Stimulated activated CD8-positive, alpha-beta memory T cell treated with anti-CD3 and anti-CD28 coated beads, Interleukin-12 subunit alpha, Interleukin-12 subunit beta, amount 100 ng/mL, for 24 hours (primary cell): ENCODE data around the gene CD14.
"Not testable (repeated sequence)": the region's sequence is repeated elsewhere in the genome, so short reads cannot be mapped to it uniquely, and the experiment has no call there.

ENCODE experiments used
- DNase-seq: peaks from one replicate; pipeline ENCODE4 v3.0.0-alpha.2; 2020; ENCODE audit errors: extremely low read depth

Gene CD14

DNA sequence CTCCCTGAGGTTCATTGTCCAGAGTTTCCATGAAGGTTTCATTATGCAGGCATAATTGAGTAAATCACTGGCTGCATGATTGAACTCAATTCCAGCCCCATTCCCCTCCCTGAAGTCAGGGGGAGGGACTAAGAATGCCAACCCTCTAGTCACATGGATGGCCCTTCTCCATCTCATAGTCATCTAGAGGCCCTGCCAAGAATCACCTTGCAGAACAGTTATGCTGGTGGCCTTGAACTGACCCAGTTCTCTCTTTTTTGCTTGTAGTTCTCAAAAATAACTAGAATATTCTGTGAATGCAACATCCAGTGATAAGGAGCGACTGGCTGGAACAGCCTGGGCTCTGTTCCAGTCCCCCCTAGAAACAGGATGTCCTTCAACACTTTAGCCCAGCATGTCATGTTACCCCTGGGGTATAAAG lies 36.6 kb downstream of the CD14 start:
- DNase-seq: no peak

DNA sequence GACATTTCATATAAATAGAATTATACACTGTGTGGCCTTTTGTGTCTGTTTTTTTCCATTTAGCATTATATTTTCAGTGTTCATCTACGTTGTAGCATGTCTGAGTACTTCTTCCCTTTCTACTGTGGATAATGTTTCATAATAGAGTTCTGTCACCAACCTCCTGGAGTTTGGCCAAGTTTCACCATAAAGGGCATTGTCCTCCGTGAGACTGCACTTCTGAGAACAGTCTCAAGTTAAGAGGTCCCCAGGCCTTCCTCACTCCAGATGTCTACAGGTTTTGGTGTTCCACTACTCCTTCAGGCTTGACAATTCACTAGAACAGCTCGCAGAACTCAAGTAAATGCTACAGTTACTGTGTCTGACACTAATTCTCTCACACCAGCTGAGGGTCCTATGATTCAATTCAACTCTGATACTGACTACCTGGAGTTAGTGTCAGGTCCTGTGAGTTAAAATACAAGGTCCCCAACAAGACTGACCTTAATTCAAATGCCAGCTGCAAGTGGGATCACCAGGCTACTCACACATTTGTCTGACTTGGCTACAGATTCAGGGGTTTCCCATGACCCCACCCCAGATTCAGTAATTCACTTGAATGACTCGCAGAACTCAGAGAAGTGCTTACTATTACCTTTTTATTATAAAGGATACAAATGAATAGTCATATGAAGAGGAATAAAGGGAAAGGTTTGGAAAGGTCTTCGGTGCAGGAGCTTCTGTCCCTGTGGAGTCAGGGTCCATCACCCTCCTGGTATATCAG lies 37.3 kb downstream of the CD14 start:
- no peak for DNase-seq

DNA sequence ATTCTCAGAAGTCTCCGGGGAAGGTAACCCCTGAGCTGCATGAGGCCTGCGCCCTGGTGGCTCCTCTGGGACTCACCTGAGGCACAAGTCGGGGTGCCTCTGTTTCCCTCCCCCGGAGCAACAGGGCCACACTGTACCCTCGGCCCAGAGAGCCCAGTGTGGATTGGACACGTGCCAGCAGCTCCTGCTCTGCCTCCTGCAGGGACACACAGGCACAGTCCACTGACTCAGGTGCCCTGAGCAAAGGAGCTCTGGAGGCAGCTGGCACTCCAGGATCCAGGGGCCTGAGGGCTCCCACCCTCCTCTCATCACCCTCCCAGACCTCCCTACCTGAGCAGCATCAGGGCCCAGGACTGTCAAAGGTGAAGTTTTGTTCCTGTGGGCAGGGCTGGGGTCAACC lies 38.8 kb downstream of the CD14 start:
- no peak for DNase-seq

DNA sequence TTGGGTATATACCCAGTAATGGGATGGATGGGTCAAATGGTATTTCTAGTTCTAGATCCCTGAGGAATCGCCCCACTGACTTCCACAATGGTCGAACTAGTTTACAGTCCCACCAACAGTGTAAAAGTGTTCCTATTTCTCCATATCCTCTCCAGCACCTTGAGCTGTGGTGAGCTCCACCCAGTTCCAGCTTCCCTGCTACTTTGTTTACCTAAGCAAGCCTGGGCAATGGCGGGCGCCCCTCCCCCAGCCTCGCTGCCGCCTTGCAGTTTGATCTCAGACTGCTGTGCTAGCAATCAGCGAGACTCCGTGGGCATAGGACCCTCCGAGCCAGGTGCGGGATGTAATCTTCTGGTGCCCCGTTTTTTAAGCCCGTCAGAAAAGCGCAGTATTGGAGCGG lies 39.9 kb downstream of the CD14 start:
- DNase-seq: not testable (repeated sequence)

DNA sequence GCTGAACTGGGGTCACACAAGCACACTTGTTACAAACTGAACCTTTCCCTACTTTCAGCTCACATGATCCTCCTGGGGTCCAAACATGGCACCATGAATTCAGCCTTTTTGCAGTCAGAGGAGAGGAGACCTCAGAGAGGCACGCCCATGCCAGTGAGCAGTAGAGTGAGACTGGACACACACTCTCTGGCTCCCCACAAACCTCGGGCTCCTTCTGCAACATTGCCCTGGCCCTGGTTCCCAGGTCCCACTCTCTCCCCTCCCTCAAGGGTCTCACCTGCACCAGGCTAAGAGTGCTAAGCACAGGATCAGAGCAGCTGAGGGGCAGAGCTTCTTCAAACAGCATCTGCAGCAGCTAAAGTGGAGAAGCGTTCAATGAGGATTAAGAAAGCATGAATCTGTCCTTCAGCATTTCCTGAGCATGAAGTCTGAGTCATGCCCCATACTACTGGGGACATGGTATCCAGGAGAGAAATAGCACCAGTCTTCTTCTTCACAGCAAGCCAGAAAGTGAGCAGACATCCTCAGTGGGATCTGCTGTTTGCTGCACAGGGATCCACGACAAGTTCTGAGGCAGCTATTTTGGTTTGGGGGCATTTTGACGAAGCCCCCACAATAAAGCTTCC lies 41.1 kb downstream of the CD14 start:
- DNase-seq: no peak

DNA sequence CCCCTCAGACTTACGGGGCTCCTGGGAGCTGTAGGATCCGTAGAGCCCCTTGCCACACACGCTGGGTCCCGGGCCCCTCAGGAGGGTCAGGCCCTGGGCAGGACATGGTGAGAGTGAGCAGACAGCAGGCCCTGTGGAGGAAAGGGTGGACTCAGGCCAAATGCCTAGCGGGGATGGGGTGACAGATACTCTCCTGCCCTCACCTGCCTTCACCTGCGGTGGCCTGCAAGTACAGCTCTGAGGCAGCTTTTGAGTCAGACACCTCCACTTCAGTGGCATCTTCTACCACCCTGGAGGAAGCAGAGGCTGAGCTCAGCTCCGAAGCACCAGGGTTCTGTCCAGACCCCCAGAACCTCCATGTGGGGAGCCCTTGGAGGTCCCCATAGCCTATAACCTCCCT lies 42.1 kb downstream of the CD14 start:
- no peak for DNase-seq

DNA sequence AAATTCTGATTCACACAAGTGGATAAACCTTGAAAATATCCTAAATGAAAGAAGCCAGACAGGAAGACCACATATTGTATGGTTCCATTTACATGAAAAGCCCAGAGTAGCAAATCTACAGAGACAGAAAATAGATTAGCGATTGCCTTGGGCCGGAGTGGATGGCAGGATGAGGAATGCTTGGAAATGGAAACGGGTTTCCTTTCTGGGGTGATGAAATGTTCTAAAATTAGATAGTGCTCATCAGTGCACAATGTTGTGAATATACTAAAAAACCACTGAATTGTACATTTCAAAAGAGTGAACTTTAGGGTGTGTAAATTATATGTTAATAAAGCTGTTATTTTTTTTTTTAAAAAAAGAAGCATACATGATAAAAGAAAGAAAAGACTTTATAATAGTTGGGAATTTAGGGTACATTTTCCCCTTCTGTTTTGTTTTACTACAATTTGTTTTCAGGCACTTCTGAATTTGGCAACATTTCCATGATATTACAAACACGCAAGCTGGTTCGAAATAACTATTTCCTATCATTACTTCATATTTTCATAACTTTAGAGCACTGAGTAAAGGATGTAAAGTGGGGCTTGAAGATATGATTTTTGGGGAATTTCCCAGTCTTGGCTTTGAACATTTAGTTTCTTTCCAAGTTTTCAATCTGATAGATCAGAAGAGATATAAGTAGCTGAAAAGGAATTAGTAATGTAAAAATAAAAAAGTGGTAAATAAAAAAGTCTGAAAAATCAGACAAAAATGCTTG lies 44.5 kb downstream of the CD14 start:
- no peak for DNase-seq

DNA sequence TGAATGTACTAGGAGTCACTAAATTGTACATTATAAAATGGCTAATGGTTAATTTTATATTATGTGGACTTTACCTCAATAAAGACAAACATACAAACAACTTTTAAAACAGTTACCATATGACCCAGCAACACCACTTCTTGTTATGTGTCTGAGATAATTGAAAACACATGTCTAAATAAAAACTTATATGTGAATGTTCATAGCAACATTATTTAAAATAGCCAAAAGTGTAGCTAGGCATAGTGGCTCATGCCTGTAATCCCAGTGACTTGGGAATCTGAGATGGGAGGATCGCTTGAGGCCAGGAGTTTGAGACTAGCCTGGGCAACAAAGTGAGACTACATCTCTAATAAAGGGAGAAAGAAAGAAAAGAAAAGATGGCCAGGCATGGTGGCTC lies 45.5 kb downstream of the CD14 start:
- no peak for DNase-seq
